Caco-2 (cell line): ENCODE data around the gene ABCB8. TPM values are rescaled to one million over a fixed set of nuclear protein-coding genes. Genes with fewer than 3 reads are reported as not detected.
A peak's percentile ranks its signal among the peaks of the same experiment; 100 is the strongest.

Experiments used
- BruUV-seq: library from RNA; stranded (reverse); fragments of 400-500 nt; replicated peaks from 2 replicates; lab custom pipeline; 2021; lab: Mats Ljungman, UMichigan
- CTCF ChIA-PET: fragments of 300-600 bp; sonication (Branson Sonifier 250); formaldehyde crosslinking; loops from one replicate; lab custom pipeline; 2022; ENCODE audit warnings: antibody characterized with exemption; lab: Charles Lee
- POLR2A ChIA-PET: fragments of 300-600 bp; sonication (Branson Sonifier 250); formaldehyde crosslinking; loops from one replicate; lab custom pipeline; 2022; ENCODE audit warnings: antibody characterized with exemption; lab: Charles Lee
- DNase-seq, 2 experiments: peaks; one replicate each; pipeline versions ENCODE4 v3.0.0 to v3.0.0-alpha.2; 2020 to 2022
- H3K27me3 ChIP-seq: replicated peaks from 2 replicates; pipeline ENCODE4 v1.6.0; 2011; ENCODE audit warnings: low read length; ENCODE audit not compliant: control insufficient read depth, insufficient read depth
- H3K36me3 ChIP-seq: 2 replicates; pipeline ENCODE4 v1.5.1; 2011; ENCODE audit warnings: low read length; ENCODE audit not compliant: control insufficient read depth, insufficient read depth
- H3K4me1 ChIP-seq: fragments of 250-450 bp; sonication (Bioruptor Pico); 2 replicates; pipeline ENCODE4 v1.5.1; 2020; ENCODE audit warnings: mild to moderate bottlenecking
- H3K4me3 ChIP-seq: 2 replicates; pipeline ENCODE4 v1.5.1; 2011; ENCODE audit warnings: low read depth, mild to moderate bottlenecking, control low read depth, low read length
- H3K9me3 ChIP-seq: fragments of 250-450 bp; sonication (Bioruptor Pico); 2 replicates; pipeline ENCODE4 v1.5.1; 2020; ENCODE audit warnings: mild to moderate bottlenecking, moderate library complexity
- H3K27ac Mint-ChIP-seq: one replicate; pipeline ENCODE4 v1.8.0; 2022; ENCODE audit warnings: mixed read lengths; ENCODE audit not compliant: unreplicated experiment
- H3K27me3 Mint-ChIP-seq: one replicate; pipeline ENCODE4 v1.8.0; 2022; ENCODE audit warnings: mixed read lengths; ENCODE audit not compliant: insufficient read depth, unreplicated experiment
- H3K36me3 Mint-ChIP-seq: one replicate; pipeline ENCODE4 v1.8.0; 2022; ENCODE audit warnings: mild to moderate bottlenecking, mixed read lengths; ENCODE audit not compliant: insufficient read depth, unreplicated experiment
- H3K4me1 Mint-ChIP-seq: one replicate; pipeline ENCODE4 v1.8.0; 2022; ENCODE audit warnings: low read depth, mixed read lengths; ENCODE audit not compliant: unreplicated experiment
- H3K4me3 Mint-ChIP-seq: one replicate; pipeline ENCODE4 v1.8.0; 2022; ENCODE audit warnings: mild to moderate bottlenecking, moderate library complexity, mixed read lengths; ENCODE audit not compliant: unreplicated experiment
- H3K9me3 Mint-ChIP-seq: one replicate; pipeline ENCODE4 v1.8.0; 2022; ENCODE audit warnings: mixed read lengths; ENCODE audit not compliant: unreplicated experiment
- intact Hi-C: fragments of 100-400 bp; cut with micrococcal nuclease; formaldehyde crosslinking; loops from one replicate; pipeline ENCODE4 v1.10.0; 2022; ENCODE audit not compliant: unreplicated experiment
- total RNA-seq: library from RNA; stranded (reverse); gene quantifications from 2 replicates; pipeline ENCODE4 v1.2.3, GENCODE V29; 2022
- TF ChIP-seq, protein P1 (sequence below), 2 experiments: fragments of 200-600 bp in 1 of 2; IDR thresholded peaks; 1 replicate in 1 of 2; 2 replicates in 1 of 2; pipeline versions ENCODE4 v1.5.1 to v1.8.0; 2011 to 2022; ENCODE audit warnings: antibody characterized with exemption in 1 of 2, control low read depth in 1 of 2, inconsistent platforms in 1 of 2, low read depth in 1 of 2, low read length in 1 of 2, mild to moderate bottlenecking in 1 of 2, moderate library complexity in 1 of 2; ENCODE audit not compliant: insufficient read depth in 1 of 2, severe bottlenecking in 1 of 2, unreplicated experiment in 1 of 2

Gene ABCB8
- total RNA-seq, 1 experiment from 2014 or later = 30.8 TPM

DNA sequence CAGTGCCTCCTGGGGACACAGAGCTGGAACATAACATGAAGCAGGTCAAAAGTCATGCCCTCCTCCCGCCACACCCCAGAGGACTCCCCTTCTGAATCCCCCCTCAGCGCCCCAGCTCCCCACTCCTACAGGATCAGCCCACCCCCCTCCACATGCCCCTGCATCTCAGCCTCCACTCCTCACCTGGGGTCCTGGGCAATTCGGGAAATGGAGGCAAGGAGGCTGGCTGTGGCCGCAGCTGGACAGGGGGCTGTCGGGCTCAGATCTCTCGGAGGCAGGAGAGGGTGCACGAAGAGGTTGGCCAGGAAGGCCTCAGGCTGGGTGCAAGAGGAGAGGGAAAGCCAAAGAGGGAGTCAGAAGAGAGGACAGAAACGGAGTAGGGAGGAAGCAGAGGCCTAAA, 11.7 kb upstream of the ABCB8 start:
- peaks cover 40% of the 10 kb centered on the region for H3K4me1 ChIP-seq
- Mint-ChIP-seq H3K27ac (no peak overlapping the region), H3K27me3 (peaks cover 4% of the 10 kb centered on the region), H3K4me3 (no peak overlapping the region), H3K36me3 (no peaks in the 10 kb centered on the region), H3K4me1 (peaks cover 22% of the 10 kb centered on the region), H3K9me3 (no peaks in the 10 kb centered on the region)
- TF ChIP-seq, protein P1, sequence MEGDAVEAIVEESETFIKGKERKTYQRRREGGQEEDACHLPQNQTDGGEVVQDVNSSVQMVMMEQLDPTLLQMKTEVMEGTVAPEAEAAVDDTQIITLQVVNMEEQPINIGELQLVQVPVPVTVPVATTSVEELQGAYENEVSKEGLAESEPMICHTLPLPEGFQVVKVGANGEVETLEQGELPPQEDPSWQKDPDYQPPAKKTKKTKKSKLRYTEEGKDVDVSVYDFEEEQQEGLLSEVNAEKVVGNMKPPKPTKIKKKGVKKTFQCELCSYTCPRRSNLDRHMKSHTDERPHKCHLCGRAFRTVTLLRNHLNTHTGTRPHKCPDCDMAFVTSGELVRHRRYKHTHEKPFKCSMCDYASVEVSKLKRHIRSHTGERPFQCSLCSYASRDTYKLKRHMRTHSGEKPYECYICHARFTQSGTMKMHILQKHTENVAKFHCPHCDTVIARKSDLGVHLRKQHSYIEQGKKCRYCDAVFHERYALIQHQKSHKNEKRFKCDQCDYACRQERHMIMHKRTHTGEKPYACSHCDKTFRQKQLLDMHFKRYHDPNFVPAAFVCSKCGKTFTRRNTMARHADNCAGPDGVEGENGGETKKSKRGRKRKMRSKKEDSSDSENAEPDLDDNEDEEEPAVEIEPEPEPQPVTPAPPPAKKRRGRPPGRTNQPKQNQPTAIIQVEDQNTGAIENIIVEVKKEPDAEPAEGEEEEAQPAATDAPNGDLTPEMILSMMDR (IDR thresholded peaks at IDR 0.05; ENCODE audit: insufficient read depth in 1 of 2, low read depth in 1 of 2, low read length in 1 of 2, severe bottlenecking in 1 of 2, unreplicated experiment in 1 of 2) = no peak
- H3K27me3 ChIP-seq = no peaks in the 10 kb centered on the region
- CTCF ChIA-PET = interaction anchor here (1.1 kb wide), 1 partner anchor 31 kb away, joined by 3 read pairs; no protein-coding TSS in a partner anchor
- intact Hi-C loops = no loop called here
- H3K4me3 ChIP-seq = no peak overlapping the region
- POLR2A ChIA-PET = no interaction called here
- H3K36me3 ChIP-seq = no peaks in the 10 kb centered on the region
- DNase-seq = no peak
- no TSS peak for BruUV-seq
- no peaks in the 10 kb centered on the region for H3K9me3 ChIP-seq

DNA sequence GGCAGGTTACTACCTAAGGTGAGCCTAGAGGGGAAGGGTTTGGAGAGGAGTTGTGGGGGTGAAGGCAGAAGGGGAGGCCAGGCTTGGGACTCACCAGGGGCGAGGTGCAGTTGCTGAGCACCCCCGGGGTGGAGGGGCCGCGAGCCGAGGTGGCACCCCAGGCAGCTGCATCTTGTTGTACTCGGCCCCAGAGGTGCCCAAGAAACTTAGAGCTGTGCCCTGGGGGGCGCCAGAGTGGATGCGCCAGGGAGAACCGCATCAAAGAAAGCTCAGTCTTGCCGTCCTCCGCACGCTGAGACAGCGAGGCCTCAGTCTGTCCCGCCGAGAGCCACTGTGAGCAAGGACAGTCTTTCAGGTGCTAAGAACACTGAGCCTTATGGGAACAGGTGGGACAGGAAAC, 11.3 kb upstream of the ABCB8 start:
- H3K4me3 Mint-ChIP-seq = no peak overlapping the region
- intact Hi-C loops = no loop called here
- no peaks in the 10 kb centered on the region for H3K36me3 Mint-ChIP-seq
- no peaks in the 10 kb centered on the region for H3K27me3 ChIP-seq
- H3K9me3 ChIP-seq = no peaks in the 10 kb centered on the region
- H3K4me3 ChIP-seq = no peak overlapping the region
- TF ChIP-seq, protein P1 (IDR thresholded peaks at IDR 0.05; ENCODE audit: insufficient read depth in 1 of 2, low read depth in 1 of 2, low read length in 1 of 2, severe bottlenecking in 1 of 2, unreplicated experiment in 1 of 2) = no peak
- DNase-seq = no peak
- peaks cover 22% of the 10 kb centered on the region for H3K4me1 Mint-ChIP-seq
- BruUV-seq = no TSS peak
- no peak overlapping the region for H3K27ac Mint-ChIP-seq
- peaks cover 4% of the 10 kb centered on the region for H3K27me3 Mint-ChIP-seq
- H3K9me3 Mint-ChIP-seq = no peaks in the 10 kb centered on the region
- ChIA-PET CTCF (interaction anchor here (1.1 kb wide), 1 partner anchor 31 kb away, joined by 3 read pairs; no protein-coding TSS in a partner anchor), POLR2A (no interaction called here)
- H3K36me3 ChIP-seq = no peaks in the 10 kb centered on the region
- peaks cover 37% of the 10 kb centered on the region for H3K4me1 ChIP-seq

DNA sequence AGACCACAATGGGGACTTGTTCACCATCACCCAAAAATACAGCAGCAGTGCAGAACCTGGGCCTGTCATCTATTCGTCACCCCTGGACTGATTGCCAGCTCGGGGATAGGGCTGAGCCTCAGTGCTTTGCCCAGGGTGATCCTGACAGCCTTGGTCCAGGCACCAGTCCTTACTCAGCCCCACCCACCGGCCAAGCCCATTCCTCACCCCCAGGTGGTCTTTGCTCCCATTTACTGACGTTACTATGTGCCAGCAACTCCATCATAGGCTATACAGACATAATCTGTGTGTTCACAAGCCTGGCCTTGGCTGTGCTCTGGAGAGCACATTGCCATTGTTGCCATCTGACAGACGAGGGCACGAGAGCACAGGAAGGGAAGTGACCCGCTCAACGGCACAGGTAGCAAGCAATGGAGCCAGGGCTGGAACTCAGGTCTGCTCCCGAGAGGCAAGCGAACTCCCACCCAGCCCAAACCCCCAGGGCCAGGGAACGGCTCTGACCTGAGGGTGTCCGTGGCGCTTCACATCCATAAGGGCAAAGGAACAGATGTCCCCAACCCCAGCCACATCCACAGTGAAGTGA, 10.8 kb upstream of the ABCB8 start:
- Histone ChIP-seq H3K27me3 (no peaks in the 10 kb centered on the region), H3K9me3 (no peaks in the 10 kb centered on the region), H3K36me3 (no peaks in the 10 kb centered on the region), H3K4me1 (peaks cover 31% of the 10 kb centered on the region), H3K4me3 (no peak overlapping the region)
- no peak for DNase-seq
- ChIA-PET POLR2A (no interaction called here), CTCF (interaction anchor here (1.0 to 3.3 kb wide), 4 partner anchors 10 to 54 kb away, joined by 3 to 54 read pairs (median 22); partner anchors contain the start of gene ABCB8)
- no peaks in the 10 kb centered on the region for H3K36me3 Mint-ChIP-seq
- H3K27ac Mint-ChIP-seq = peak overlapping the region; percentile 80
- intact Hi-C loops = no loop called here
- BruUV-seq = no TSS peak
- H3K9me3 Mint-ChIP-seq = no peaks in the 10 kb centered on the region
- peaks cover 4% of the 10 kb centered on the region for H3K27me3 Mint-ChIP-seq
- H3K4me3 Mint-ChIP-seq = peak overlapping the region; percentile 77
- H3K4me1 Mint-ChIP-seq = peaks cover 17% of the 10 kb centered on the region
- TF ChIP-seq, protein P1 (IDR thresholded peaks at IDR 0.05; ENCODE audit: insufficient read depth in 1 of 2, low read depth in 1 of 2, low read length in 1 of 2, severe bottlenecking in 1 of 2, unreplicated experiment in 1 of 2) = no peak
